ENCODE measurements around the gene RNF114.

- TF ChIP-seq CTCF (IDR thresholded peaks at IDR 0.05) (no peak), POLR2A (IDR thresholded peaks at IDR 0.05) (no peak)
Measured at GRCh38 chr20:49961413-49961812, 25.2 kb downstream of the RNF114 start.
